Measurements from ENCODE around the gene FASN. TPM values are rescaled to one million over a fixed set of nuclear protein-coding genes. Genes with fewer than 3 reads are reported as not detected.

Gene FASN
- total and polyA plus RNA-seq, 2 of the 4 experiments (the other 2 are of a cell fraction): 12.4 to 56.0 TPM

- no peak overlapping the region for H2AK5ac ChIP-seq (ENCODE audit: low read depth, low read length)
- no peak overlapping the region for H2BK120ac ChIP-seq (ENCODE audit: low read depth, low read length)
- H3K4me1 ChIP-seq (ENCODE audit: control insufficient read depth, insufficient read depth, low read length): no peaks in the 10 kb centered on the region
- no peak overlapping the region for H2AFZ ChIP-seq (replicated peaks; ENCODE audit: low read length, poor library complexity)
- no peak overlapping the region for H3K4me3 ChIP-seq (ENCODE audit: insufficient read depth, low read depth, low read length)
- ChIA-PET CTCF (no interaction called here), POLR2A (ENCODE audit: unreplicated experiment) (no interaction called here)
- H4K20me1 ChIP-seq (ENCODE audit: insufficient read depth, low read length): no peaks in the 10 kb centered on the region
- H2BK20ac ChIP-seq (ENCODE audit: low read depth, low read length): no peak overlapping the region
- no peak overlapping the region for H4K5ac ChIP-seq (ENCODE audit: low read depth, low read length)
- 100% methylated on average over 1 of the region's 6 CpGs; no CpG with 5 or more reads in 1 of the 2 experiments for WGBS, 2 experiments (ENCODE audit: extremely low coverage in 2 of 2, insufficient read length in 1 of 2)
- BruUV-seq (replicated peaks): no TSS peak
- H3K79me1 ChIP-seq (ENCODE audit: low read depth in 1 of 2, low read length in 2 of 2): peaks cover 0 to 7% of the 10 kb centered on the region in 2 experiments; a peak in 1 of 4 replicates
- no peak overlapping the region for H3K14ac ChIP-seq (replicated peaks; ENCODE audit: low read depth, low read length)
- TF ChIP-seq BHLHE40 (IDR thresholded peaks at IDR 0.05; ENCODE audit: low read depth, low read length): no peak
- TF ChIP-seq ELK1 (IDR thresholded peaks at IDR 0.05; ENCODE audit: borderline replicate concordance, low read depth, low read length): no peak
- no peak for TF ChIP-seq CTCF (conservative IDR thresholded peaks at IDR 0.05; ENCODE audit: low read depth, low read length)
- TF ChIP-seq MXI1 (IDR thresholded peaks at IDR 0.05; ENCODE audit: borderline replicate concordance, low read depth, low read length): no peak
- TF ChIP-seq CEBPB (IDR thresholded peaks at IDR 0.05; ENCODE audit: low read depth, low read length): no peak
- no peak for TF ChIP-seq RFX5 (IDR thresholded peaks at IDR 0.05; ENCODE audit: low read depth, low read length)
- no peak for TF ChIP-seq FOS (IDR thresholded peaks at IDR 0.05; ENCODE audit: low read depth, low read length)
- TF ChIP-seq MAFK (IDR thresholded peaks at IDR 0.05; ENCODE audit: low read depth, low read length): no peak
- no peak for TF ChIP-seq RAD21 (IDR thresholded peaks at IDR 0.05; ENCODE audit: low read length)
- no peak for TF ChIP-seq CHD1 (IDR thresholded peaks at IDR 0.05; ENCODE audit: low read depth, low read length)
- no peak for TF ChIP-seq POLR2A (IDR thresholded peaks at IDR 0.05; ENCODE audit: low read depth, low read length)
- TF ChIP-seq RCOR1 (IDR thresholded peaks at IDR 0.05; ENCODE audit: insufficient replicate concordance, low read length): no peak
- no peak for TF ChIP-seq NFE2L2 (IDR thresholded peaks at IDR 0.05; ENCODE audit: low read depth, low read length)
- TF ChIP-seq SMC3 (IDR thresholded peaks at IDR 0.05; ENCODE audit: low read depth, low read length): no peak
- no peak for TF ChIP-seq MAZ (IDR thresholded peaks at IDR 0.05; ENCODE audit: borderline replicate concordance, low read depth, low read length)
- TF ChIP-seq USF2 (IDR thresholded peaks at IDR 0.05; ENCODE audit: low read depth, low read length): no peak
- H3K27ac ChIP-seq (ENCODE audit: insufficient read depth, low read length): no peak overlapping the region
- no peak overlapping the region for H2BK5ac ChIP-seq (ENCODE audit: low read depth, low read length, poor library complexity, severe bottlenecking)
- no peak overlapping the region for H3K4ac ChIP-seq (ENCODE audit: low read depth, low read length)
- no peak overlapping the region for H4K91ac ChIP-seq (ENCODE audit: insufficient read depth, low read depth, low read length)
- H3K36me3 ChIP-seq (ENCODE audit: control insufficient read depth, insufficient read depth, low read length): peaks cover 13% of the 10 kb centered on the region
- no peak for DNase-seq
- H4K8ac ChIP-seq (ENCODE audit: low read depth in 2 of 2, low read length in 2 of 2): no peak overlapping the region
- dilution Hi-C loops (cut with HindIII; ENCODE audit: low sequenced_read_pairs, unreplicated experiment): no loop called here
- no peak overlapping the region for H3K9ac ChIP-seq (ENCODE audit: low read depth, low read length)
- no peak overlapping the region for H3K4me2 ChIP-seq (ENCODE audit: low read depth, low read length)
- no peak overlapping the region for H2BK15ac ChIP-seq (ENCODE audit: low read depth, low read length)
- intact Hi-C loops (cut with micrococcal nuclease): no loop called here
- no peak for ATAC-seq (ENCODE audit: low read depth)
- H3K9me3 ChIP-seq (ENCODE audit: control insufficient read depth, insufficient read depth, low read length): no peaks in the 10 kb centered on the region
- no peak overlapping the region for H3K23ac ChIP-seq (ENCODE audit: low read depth, low read length)
- in situ Hi-C loops (cut with MboI; ENCODE audit: low sequenced_read_pairs): no loop called here
- H2AK9ac ChIP-seq (replicated peaks; ENCODE audit: low read depth, low read length, poor library complexity): no peak overlapping the region
- H3K18ac ChIP-seq (ENCODE audit: low read depth, low read length): no peak overlapping the region
- no peaks in the 10 kb centered on the region for H3K27me3 ChIP-seq (ENCODE audit: control insufficient read depth, insufficient read depth, low read length)
- H3K9me1 ChIP-seq (ENCODE audit: insufficient read depth, low read length): no peaks in the 10 kb centered on the region
- no peak overlapping the region for H3K56ac ChIP-seq (ENCODE audit: extremely low read depth, insufficient read depth, low read length)
Measured at GRCh38 chr17:82112914-82113311, 14.9 kb upstream of the FASN start.
